ENCODE data around the gene RAC3.

The RAC3 gene

GRCh38 chr17:82013341-82013740, 18.1 kb upstream of the RAC3 start:
- no peak for DNase-seq

DNA sequence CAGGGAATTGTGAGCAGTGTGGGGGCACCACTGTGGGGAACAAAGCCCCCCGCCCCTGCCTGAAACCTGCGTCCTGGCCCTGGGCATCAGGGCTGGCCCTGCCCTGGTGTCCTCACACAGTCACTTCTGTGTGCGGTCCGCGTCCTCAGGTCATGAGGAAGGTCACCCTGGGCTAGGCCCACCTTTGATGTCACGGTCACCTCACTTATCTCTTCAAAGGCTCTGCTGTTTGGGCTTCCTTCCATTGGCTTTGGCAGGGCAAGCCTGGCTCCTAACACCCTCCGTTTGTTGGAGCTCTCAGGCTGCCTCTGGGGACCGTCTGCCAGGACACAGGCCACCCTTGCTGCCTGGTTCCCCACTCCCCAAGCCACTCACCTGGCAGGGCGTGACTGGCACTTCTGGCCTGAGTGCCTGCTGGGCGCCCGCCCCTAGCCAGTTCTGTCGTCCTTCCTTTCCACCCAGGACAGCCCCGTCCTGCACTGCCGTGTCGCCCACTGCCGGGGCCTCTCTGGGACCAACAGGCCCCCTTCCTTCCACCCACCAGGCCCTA, 17.6 kb upstream of the RAC3 start:
- DNase-seq, result no peak

DNA sequence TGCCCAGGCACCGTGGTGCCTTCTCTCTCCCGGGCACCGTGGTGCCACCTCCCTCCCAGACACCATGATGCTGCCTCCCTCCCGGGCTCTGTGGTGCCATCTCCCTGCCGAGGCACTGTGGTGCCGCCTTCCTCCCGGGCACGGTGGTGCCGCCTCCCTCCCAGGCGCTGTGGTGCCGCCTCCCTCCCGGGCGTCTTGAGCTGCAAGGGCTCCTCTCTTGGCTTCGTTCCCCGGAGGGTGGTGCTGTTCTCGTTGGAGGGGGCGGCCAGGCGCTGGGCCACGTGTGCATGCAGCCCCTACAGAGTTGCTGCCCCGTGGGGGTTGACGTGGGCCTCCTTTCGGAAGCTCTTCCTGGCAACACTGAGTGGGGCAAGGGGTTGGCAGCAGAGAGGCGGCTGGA, 17.0 kb upstream of the RAC3 start:
- DNase-seq, result no peak

GRCh38 chr17:82014971-82015310, 16.5 kb upstream of the RAC3 start:
- no peak for DNase-seq

GRCh38 chr17:82015311-82015971, 16.0 kb upstream of the RAC3 start:
- no peak for DNase-seq

DNA sequence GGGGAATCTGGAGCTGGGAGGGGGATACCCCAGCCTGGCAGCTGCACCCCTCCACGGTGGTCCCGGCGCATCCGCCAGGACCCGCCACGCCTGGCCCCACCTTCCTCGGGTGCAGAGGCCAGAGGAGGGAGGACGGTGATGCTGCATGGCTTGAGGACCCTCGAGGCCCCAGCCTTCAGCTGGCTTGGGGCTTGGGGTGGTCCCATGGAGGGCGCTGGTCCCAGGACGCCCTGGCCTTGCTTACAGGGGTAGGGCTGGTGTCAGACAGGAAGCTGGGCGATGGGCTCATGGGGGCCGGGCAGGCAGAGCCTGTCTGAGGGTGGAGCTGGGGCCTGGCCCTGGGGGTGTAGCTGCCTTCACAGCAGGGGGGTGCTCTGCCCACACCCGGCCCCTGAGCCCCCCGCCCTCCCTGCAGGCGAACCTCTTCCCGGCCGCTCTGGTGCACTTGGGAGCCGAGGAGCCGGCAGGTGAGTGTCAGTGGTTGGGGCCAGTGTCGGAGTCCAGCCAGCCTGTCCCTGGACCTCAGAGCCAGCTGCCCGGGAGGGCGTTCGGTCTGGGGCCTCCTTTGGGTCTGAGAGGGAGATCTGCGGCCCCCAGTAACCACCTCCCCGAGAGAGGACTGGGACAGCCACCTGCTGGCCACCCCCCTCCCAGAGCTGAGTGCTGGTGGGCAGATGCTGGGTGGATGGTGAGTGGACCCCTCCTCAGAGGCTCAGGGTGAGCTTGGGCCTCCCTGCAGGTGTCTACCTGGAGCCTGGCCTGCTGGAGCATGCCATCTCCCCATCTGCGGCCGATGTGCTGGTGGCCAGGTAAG, 15.2 kb upstream of the RAC3 start:
- no peak for DNase-seq

DNA sequence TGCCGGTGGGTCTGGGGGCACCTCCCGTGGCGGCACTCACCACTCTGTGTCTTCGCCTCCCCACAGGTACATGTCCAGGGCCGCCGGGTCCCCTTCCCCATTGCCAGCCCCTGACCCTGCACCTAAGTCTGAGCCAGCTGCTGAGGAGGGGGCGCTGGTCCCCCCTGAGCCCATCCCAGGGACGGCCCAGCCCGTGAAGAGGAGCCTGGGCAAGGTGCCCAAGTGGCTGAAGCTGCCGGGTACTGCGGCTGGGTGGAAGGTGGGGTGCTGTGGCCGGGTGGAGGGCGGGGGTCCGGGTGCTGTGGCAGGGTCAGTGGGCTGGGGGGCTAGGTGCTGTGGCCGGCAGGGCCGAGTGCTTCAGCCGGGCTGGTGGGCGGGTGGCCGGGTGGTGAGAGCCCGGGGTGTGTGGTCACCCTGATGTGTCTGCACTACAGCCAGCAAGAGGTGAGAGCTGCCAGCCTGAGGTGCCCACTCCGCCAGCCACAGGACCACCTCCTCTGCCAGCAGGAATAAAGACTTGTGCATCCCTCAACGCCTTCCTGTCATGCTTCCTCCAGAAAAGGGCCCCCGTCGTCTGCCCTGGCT, 14.5 kb upstream of the RAC3 start:
- no peak for DNase-seq

GRCh38 chr17:82017612-82018151, 13.8 kb upstream of the RAC3 start:
- no peak for DNase-seq

- DNase-seq, result no peak
These were observed 13.1 kb upstream of the RAC3 start for GRCh38 chr17:82018152-82018988.

GRCh38 chr17:82018989-82019689, 12.3 kb upstream of the RAC3 start:
- DNase-seq, result no peak

DNA sequence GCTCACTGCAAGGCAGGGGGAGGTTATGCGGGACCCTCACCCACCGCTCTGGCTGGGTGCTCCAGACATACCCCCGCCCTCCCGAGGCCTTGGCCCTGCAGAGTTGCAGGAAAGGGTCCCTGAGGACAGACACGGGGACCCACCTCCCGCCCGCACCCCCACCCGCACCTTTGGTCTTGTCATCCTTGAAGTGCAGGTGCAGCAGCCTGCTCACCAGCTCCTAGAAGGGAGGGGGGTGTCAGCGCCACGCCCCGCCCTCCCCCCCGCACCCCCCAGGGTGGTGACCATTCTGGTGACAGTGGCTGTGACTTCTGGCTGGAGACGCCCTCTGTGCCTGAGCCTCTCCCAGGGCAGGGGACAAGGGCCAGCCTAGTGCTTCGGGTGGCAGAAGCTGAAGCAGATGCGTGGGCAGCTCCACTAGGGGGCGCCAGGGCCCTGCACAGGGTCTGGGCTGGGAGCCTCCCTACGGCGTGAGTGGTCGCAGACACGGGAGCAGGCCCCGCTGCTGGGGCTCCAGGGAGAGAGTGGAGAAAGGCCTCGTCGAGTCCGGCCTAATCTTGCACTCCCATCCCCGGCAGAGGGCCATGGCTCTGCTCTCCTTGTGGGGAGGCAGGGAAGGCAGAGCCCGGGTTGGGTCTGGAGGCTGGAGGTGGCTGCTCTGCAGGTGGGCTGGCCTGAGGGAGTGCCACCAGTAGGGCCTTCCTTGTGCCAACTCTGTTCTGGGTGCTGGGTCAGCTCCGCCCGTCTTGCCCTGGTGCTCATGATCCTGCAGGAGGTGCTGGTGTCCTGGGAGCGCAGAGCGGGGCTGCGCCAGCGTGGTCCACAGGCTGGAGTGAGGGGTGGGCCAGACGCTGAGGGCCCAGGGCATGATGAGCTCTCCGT, 11.5 kb upstream of the RAC3 start:
- DNase-seq, result peak; percentile 32

GRCh38 chr17:82020572-82021106, 10.8 kb upstream of the RAC3 start:
- no peak for DNase-seq

- DNase-seq, result no peak
These were observed 10.2 kb upstream of the RAC3 start for GRCh38 chr17:82021107-82021899.

DNA sequence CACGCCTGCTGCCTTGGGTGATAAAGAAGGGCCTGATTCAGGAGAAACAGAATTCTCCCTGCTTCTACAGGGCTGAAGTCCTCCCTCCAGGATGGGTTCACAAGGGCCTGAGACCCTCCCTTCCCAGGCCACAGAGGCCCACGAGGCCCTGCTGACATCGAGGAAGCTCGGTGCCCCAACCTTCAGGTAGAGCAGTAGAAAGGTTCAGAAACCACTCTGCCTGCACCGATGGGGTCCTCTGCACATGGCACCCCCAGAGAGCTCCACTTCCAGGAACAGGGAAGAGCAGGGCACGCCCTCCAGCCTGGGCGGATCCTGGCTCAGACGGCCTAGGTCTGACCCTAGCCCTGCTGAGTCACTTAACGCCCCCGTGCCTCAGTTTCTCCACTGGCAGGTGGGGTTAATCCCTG, 9.6 kb upstream of the RAC3 start:
- no peak for DNase-seq

DNA sequence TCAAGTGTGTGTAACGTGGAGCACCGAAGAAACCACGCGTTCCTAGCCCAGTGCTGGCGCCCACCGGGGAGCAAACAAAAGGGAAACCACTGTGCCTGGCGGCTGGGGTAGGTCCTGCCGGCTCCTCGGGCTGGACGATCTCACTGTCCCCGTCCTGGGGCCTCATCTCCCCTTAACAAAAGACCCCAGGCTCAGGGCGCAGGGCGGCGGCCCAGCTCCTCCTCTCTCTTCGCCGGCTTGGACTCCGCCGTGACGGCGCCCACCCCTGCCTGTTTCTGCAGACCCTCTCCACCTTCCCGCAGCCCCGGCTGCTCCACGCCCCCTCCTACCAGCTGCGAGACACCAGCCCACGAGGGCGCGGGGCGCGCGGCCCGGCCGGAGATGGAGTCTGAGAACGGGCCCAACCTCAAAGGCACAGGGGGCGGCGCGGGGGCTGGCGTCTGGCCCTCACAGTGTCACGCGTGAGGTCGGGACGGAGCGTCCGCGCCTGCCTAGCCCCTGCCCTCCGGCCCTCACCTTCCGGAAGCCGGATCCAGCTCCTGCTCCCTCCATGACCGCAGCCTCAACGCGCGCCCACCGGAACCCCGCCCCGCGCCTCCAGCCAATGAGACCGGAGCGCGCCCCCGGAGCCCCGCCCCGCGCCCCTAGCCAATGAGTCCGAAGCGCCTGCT, 9.0 kb upstream of the RAC3 start, which contains the start of gene CENPX:
TSS of gene CENPX (minus strand) at position 569 of the 671 bp plus-strand sequence. CDS start at position 552, 17 bp downstream.
- no peak for DNase-seq

DNA sequence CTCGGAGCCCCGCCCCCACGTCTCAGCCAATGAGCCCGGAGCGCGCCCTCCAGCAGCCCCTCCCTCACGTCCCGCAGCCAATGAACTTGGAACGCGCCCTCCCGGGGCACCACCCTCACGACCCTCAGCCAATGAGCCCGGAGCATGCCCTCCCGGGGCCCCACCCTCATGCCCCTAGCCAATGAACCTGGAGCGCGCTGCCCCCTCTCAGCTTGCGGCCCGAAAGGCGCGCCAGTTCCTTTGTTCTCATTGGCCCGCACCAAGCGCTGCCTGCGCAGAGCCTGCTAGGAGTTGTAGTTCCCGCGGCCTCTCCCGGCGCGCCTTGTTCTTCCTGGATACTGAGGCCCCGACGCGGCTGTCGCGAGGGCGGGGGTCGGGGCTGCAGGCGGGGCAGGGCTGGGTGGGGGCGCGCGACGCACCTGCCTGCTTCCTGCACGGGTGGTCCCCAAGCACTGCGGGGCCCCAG, 8.5 kb upstream of the RAC3 start, which contains the start of gene LRRC45:
TSS of gene LRRC45 (plus strand) at position 325 of the 466 bp plus-strand sequence. CDS start 339 bp downstream, outside the sequence.
- peak; percentile 99 for DNase-seq

DNA sequence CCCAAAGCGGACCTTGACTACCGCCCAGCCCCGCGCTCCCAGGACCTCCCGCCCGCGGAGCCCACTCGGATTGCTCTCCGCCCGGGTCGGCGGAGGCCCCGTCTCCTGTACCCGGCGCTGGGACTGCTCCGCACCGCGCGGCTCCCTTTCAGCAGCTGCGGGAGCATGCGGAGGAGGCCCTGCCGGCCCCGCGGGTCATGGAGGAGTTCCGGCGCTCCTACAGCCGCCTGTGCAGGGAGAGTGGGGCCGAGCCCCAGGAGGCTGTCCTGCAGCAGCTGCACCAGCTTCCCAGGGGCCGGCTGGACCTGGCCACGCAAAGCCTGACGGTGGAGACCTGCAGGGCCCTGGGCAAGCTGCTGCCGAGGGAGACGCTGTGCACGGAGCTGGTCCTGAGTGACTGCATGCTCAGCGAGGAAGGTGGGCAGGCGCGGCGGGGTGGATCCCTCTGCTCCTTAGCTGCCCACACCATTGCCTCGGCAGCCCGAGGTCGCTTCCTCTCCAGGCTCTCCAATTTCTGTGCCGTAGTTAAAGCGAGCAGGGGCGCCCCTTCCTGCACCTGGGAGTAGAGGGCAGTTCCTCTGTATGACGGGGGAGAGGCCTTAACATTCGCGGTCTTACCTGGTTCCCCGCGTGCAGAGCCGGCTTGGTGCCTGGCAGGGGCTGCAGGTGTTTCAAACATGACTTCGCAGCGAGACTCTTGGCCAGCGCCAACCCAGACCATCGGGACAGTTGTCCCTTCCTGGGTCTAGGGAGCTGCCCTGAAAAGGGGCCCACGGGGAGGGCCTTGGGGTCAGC, 7.8 kb upstream of the RAC3 start:
- DNase-seq, result peak; percentile 49

DNA sequence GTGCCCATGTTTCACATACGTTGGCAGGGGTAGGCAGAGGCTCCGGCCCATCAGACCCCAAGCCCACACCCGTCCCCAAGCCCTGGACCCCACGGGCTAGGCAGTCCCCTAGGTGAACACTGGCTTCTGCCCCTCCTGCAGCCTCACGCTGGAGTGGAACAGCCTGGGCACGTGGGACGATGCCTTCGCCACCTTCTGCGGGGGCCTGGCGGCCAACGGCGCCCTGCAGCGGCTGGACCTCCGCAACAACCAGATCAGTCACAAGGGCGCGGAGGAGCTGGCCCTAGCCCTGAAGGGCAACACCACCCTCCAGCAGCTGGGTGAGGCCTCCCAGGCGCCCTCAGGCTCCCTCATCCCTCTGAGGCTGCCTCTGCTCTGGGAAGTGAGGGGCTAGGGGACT, 6.6 kb upstream of the RAC3 start:
- DNase-seq, result no peak
